ENCODE data around the gene SORCS2. TPM values are rescaled to one million over a fixed set of nuclear protein-coding genes. Genes with fewer than 3 reads are reported as not detected.

The SORCS2 gene
- total RNA-seq, 1 experiment from 2014 or later = 4.1 TPM

DNA sequence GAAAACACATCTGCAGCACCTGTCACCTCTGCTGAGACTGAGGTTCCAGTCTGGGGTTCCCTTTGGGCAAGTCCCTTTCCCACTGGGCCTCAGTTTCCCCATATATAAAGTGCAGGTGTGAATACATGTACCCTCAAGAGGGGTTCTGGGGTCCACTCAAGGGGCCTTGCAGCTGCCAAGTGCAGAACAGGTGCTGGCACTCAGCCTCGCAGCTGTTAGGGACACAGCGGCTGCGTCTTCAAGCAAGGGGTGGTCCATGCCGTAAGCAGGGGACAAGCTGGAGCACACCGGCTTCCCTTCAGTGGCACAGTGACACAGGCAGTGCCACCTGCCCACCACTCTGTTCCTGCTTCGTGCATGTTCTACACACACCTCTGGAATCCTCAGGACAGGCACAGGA is 329.3 kb downstream of the SORCS2 start:
- no peaks in the 10 kb centered on the region for H3K27me3 ChIP-seq (ENCODE audit: low read length)
- H3K9ac ChIP-seq (ENCODE audit: low read length) = no peak overlapping the region
- intact Hi-C loops (cut with micrococcal nuclease) = no loop called here
- H4K20me1 ChIP-seq (ENCODE audit: low read length) = no peaks in the 10 kb centered on the region
- TF ChIP-seq EZH2 (IDR thresholded peaks at IDR 0.05; ENCODE audit: low read length, unreplicated experiment) = no peak
- no peak for TF ChIP-seq EZH2phosphoT487 (IDR thresholded peaks at IDR 0.05; ENCODE audit: borderline replicate concordance, low read length)
- TF ChIP-seq, protein P1, sequence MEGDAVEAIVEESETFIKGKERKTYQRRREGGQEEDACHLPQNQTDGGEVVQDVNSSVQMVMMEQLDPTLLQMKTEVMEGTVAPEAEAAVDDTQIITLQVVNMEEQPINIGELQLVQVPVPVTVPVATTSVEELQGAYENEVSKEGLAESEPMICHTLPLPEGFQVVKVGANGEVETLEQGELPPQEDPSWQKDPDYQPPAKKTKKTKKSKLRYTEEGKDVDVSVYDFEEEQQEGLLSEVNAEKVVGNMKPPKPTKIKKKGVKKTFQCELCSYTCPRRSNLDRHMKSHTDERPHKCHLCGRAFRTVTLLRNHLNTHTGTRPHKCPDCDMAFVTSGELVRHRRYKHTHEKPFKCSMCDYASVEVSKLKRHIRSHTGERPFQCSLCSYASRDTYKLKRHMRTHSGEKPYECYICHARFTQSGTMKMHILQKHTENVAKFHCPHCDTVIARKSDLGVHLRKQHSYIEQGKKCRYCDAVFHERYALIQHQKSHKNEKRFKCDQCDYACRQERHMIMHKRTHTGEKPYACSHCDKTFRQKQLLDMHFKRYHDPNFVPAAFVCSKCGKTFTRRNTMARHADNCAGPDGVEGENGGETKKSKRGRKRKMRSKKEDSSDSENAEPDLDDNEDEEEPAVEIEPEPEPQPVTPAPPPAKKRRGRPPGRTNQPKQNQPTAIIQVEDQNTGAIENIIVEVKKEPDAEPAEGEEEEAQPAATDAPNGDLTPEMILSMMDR (conservative IDR thresholded peaks at IDR 0.05; ENCODE audit: low read depth, low read length) = no peak
- no peaks in the 10 kb centered on the region for H3K9me2 ChIP-seq (replicated peaks; ENCODE audit: low read length)
- H3K36me3 ChIP-seq (ENCODE audit: low read depth, low read length) = no peaks in the 10 kb centered on the region
- DNase-seq = no peak
- no TSS peak for BruUV-seq (replicated peaks)
- CTCF ChIA-PET = no interaction called here
- H2AFZ ChIP-seq (ENCODE audit: low read length) = no peak overlapping the region
- no peaks in the 10 kb centered on the region for H3K9me3 ChIP-seq (ENCODE audit: low read length)
- no peak overlapping the region for H3K4me2 ChIP-seq (ENCODE audit: low read length)
- no peaks in the 10 kb centered on the region for H3K79me2 ChIP-seq (ENCODE audit: low read length)
- ATAC-seq = no peak
- H3F3A ChIP-seq (ENCODE audit: low read length, unreplicated experiment) = no peaks in the 10 kb centered on the region
- no peaks in the 10 kb centered on the region for H3K4me1 ChIP-seq (ENCODE audit: insufficient read depth, low read length)
- no peak overlapping the region for H3K27ac ChIP-seq (ENCODE audit: low read length)
- POLR2A ChIA-PET (ENCODE audit: unreplicated experiment) = no interaction called here
- H3K4me3 ChIP-seq (ENCODE audit: low read length) = no peak overlapping the region

DNA sequence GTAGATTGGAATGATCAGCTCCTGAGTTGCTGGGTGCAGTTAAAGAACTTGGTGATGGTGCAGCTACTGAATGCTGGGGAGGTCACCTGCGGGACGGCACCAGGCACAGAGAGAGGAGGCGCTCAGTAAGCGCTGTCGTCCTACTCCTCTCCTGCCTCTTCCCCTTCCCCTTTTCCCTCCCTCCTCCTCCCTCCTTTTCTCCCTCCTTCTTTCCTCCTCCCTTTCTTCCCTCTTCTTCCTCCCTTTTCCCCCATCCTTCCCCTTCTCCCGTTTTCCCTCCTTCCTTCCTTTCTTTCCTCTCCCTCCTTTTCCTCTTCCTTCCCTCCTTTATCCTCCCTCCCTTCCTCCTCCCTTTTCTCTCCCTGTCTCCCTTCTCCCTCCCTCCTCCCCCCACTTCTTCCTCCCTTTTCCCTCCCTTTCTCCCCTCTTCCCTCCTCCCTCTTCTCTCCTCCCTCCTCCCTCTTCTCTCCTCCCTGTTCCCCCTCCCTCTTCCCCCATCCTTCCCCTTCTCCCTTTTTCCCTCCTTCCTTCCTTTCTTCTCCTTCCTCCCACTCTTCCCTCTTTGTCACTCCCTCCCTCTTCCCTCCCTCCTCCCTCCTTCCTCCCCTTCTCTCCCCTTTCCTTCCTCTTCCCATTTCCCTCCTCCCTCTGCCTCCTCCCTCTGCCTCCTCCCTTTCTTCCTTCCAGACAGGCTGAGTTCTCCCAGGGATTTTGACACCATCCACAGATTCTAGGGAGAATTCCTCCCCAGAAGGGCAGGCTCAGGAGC is 330.3 kb downstream of the SORCS2 start:
- no peaks in the 10 kb centered on the region for H4K20me1 ChIP-seq (ENCODE audit: low read length)
- no peaks in the 10 kb centered on the region for H3F3A ChIP-seq (ENCODE audit: low read length, unreplicated experiment)
- H3K4me3 ChIP-seq (ENCODE audit: low read length) = no peak overlapping the region
- DNase-seq (no peak), ATAC-seq (no peak)
- POLR2A ChIA-PET (ENCODE audit: unreplicated experiment) = no interaction called here
- no peaks in the 10 kb centered on the region for H3K27me3 ChIP-seq (ENCODE audit: low read length)
- TF ChIP-seq, protein P1 (conservative IDR thresholded peaks at IDR 0.05; ENCODE audit: low read depth, low read length) = no peak
- TF ChIP-seq EZH2phosphoT487 (IDR thresholded peaks at IDR 0.05; ENCODE audit: borderline replicate concordance, low read length) = no peak
- TF ChIP-seq EZH2 (IDR thresholded peaks at IDR 0.05; ENCODE audit: low read length, unreplicated experiment) = no peak
- H3K79me2 ChIP-seq (ENCODE audit: low read length) = no peaks in the 10 kb centered on the region
- no peak overlapping the region for H3K9ac ChIP-seq (ENCODE audit: low read length)
- no peaks in the 10 kb centered on the region for H3K36me3 ChIP-seq (ENCODE audit: low read depth, low read length)
- no peaks in the 10 kb centered on the region for H3K9me3 ChIP-seq (ENCODE audit: low read length)
- no peaks in the 10 kb centered on the region for H3K4me1 ChIP-seq (ENCODE audit: insufficient read depth, low read length)
- no peak overlapping the region for H3K27ac ChIP-seq (ENCODE audit: low read length)
- CTCF ChIA-PET = no interaction called here
- H3K4me2 ChIP-seq (ENCODE audit: low read length) = no peak overlapping the region
- intact Hi-C loops (cut with micrococcal nuclease) = no loop called here
- no peak overlapping the region for H2AFZ ChIP-seq (ENCODE audit: low read length)
- BruUV-seq (replicated peaks) = no TSS peak
- H3K9me2 ChIP-seq (replicated peaks; ENCODE audit: low read length) = no peaks in the 10 kb centered on the region

DNA sequence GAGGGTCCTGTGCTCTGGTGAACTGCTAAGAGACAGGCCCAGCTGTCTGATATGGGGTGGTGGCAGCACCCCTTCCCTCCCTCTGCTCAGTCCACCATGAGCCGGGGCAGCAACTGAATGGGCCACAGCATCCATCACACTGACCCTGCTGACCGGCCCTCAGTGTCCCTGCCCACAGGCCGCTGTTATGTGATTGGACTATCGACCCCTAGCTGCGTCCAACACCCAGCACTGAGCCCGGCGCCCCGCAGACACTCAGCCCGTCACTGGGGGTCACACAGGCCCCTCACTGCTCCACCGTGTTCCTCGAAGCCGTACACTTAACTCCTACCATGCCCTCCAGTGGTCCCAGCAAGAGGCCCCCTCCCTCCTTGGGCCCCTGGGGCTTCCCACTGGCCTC is 331.2 kb downstream of the SORCS2 start:
- no peaks in the 10 kb centered on the region for H3K27me3 ChIP-seq (ENCODE audit: low read length)
- H3K4me3 ChIP-seq (ENCODE audit: low read length) = no peak overlapping the region
- H3K4me1 ChIP-seq (ENCODE audit: insufficient read depth, low read length) = no peaks in the 10 kb centered on the region
- H3K79me2 ChIP-seq (ENCODE audit: low read length) = no peaks in the 10 kb centered on the region
- H3F3A ChIP-seq (ENCODE audit: low read length, unreplicated experiment) = no peaks in the 10 kb centered on the region
- no peak overlapping the region for H3K4me2 ChIP-seq (ENCODE audit: low read length)
- no peaks in the 10 kb centered on the region for H3K9me3 ChIP-seq (ENCODE audit: low read length)
- H3K36me3 ChIP-seq (ENCODE audit: low read depth, low read length) = no peaks in the 10 kb centered on the region
- ATAC-seq = no peak
- ChIA-PET CTCF (no interaction called here), POLR2A (ENCODE audit: unreplicated experiment) (no interaction called here)
- intact Hi-C loops (cut with micrococcal nuclease) = no loop called here
- no peak overlapping the region for H3K9ac ChIP-seq (ENCODE audit: low read length)
- no peaks in the 10 kb centered on the region for H4K20me1 ChIP-seq (ENCODE audit: low read length)
- no peak overlapping the region for H2AFZ ChIP-seq (ENCODE audit: low read length)
- H3K9me2 ChIP-seq (replicated peaks; ENCODE audit: low read length) = no peaks in the 10 kb centered on the region
- TF ChIP-seq EZH2 (IDR thresholded peaks at IDR 0.05; ENCODE audit: low read length, unreplicated experiment) = no peak
- no peak for TF ChIP-seq EZH2phosphoT487 (IDR thresholded peaks at IDR 0.05; ENCODE audit: borderline replicate concordance, low read length)
- TF ChIP-seq, protein P1 (conservative IDR thresholded peaks at IDR 0.05; ENCODE audit: low read depth, low read length) = no peak
- H3K27ac ChIP-seq (ENCODE audit: low read length) = no peak overlapping the region
- DNase-seq = no peak
- BruUV-seq (replicated peaks) = no TSS peak

Measured in PC-3 (cell line).